OCI-LY7 (cell line): ENCODE data around the gene CLCNKB. TPM values are rescaled to one million over a fixed set of nuclear protein-coding genes. Genes with fewer than 3 reads are reported as not detected.
A peak's percentile ranks its signal among the peaks of the same experiment; 100 is the strongest.
"Not testable (repeated sequence)": the region's sequence is repeated elsewhere in the genome, so short reads cannot be mapped to it uniquely, and the experiment has no call there.

Experiments
- BruUV-seq: library from RNA; stranded (reverse); fragments of 400-500 nt; replicated peaks from 2 replicates; lab custom pipeline; 2021; lab: Mats Ljungman, UMichigan
- CTCF ChIA-PET: fragments of 300-600 bp; sonication (Branson Sonifier 250); formaldehyde crosslinking; loops from one replicate; lab custom pipeline; 2022; ENCODE audit warnings: antibody characterized with exemption; ENCODE audit not compliant: unreplicated experiment; lab: Charles Lee
- POLR2A ChIA-PET: fragments of 300-600 bp; sonication (Branson Sonifier 250); formaldehyde crosslinking; loops from one replicate; lab custom pipeline; 2022; ENCODE audit warnings: antibody characterized with exemption; lab: Charles Lee
- DNase-seq: peaks from one replicate; pipeline ENCODE4 v3.0.0-alpha.2; 2015; ENCODE audit warnings: low spot score
- H2AFZ ChIP-seq: fragments of 200-600 bp; sonication (generic), shearing (Covaris generic); 2 replicates; pipeline ENCODE4 v1.6.1; 2014; ENCODE audit warnings: mild to moderate bottlenecking, antibody characterized with exemption, low read length, moderate library complexity
- H3K27ac ChIP-seq: fragments of 200-600 bp; sonication (generic); 2 replicates; pipeline ENCODE4 v1.5.1; 2014; ENCODE audit warnings: mixed run types, low read depth, mild to moderate bottlenecking, moderate library complexity, low read length, inconsistent platforms; ENCODE audit not compliant: poor library complexity, severe bottlenecking
- H3K36me3 ChIP-seq: fragments of 200-600 bp; sonication (generic); 2 replicates; pipeline ENCODE4 v1.6.1; 2014; ENCODE audit warnings: mild to moderate bottlenecking, antibody characterized with exemption, low read length, moderate library complexity, mixed read lengths; ENCODE audit not compliant: insufficient read depth
- H3K4me1 ChIP-seq: fragments of 200-600 bp; sonication (generic); 2 replicates; pipeline ENCODE4 v1.5.1; 2014; ENCODE audit warnings: mild to moderate bottlenecking, low read length; ENCODE audit not compliant: insufficient read depth, poor library complexity, severe bottlenecking
- H3K4me2 ChIP-seq: fragments of 200-600 bp; sonication (generic); 2 replicates; pipeline ENCODE4 v1.6.1; 2014; ENCODE audit warnings: mild to moderate bottlenecking, low read length
- H3K4me3 ChIP-seq: fragments of 200-600 bp; sonication (generic); 2 replicates; pipeline ENCODE4 v1.5.1; 2014; ENCODE audit warnings: mild to moderate bottlenecking, low read depth, low read length; ENCODE audit not compliant: poor library complexity, severe bottlenecking
- H3K79me2 ChIP-seq: fragments of 200-600 bp; sonication (generic); 2 replicates; pipeline ENCODE4 v1.6.1; 2016; ENCODE audit warnings: low read depth, mild to moderate bottlenecking, low read length, moderate library complexity, mixed read lengths; ENCODE audit not compliant: insufficient read depth
- H3K9me2 ChIP-seq: fragments of 200-600 bp; sonication (generic); 2 replicates; pipeline ENCODE4 v1.6.1; 2016; ENCODE audit warnings: mild to moderate bottlenecking, low read length, mixed read lengths; ENCODE audit not compliant: insufficient read depth
- H3K9me3 ChIP-seq: fragments of 200-600 bp; sonication (generic); 2 replicates; pipeline ENCODE4 v1.6.1; 2014; ENCODE audit warnings: mild to moderate bottlenecking, mixed run types, low read length, mixed read lengths
- H4K20me1 ChIP-seq: fragments of 200-600 bp; sonication (generic); 2 replicates; pipeline ENCODE4 v1.6.1; 2014; ENCODE audit warnings: mild to moderate bottlenecking, antibody characterized with exemption, low read length, moderate library complexity, mixed read lengths; ENCODE audit not compliant: insufficient read depth
- CTCF ChIP-seq: fragments of 200-600 bp; sonication (generic); conservative IDR thresholded peaks from 2 replicates; pipeline ENCODE4 v1.5.1; 2014; ENCODE audit warnings: mild to moderate bottlenecking, antibody characterized with exemption, low read length, moderate library complexity, mixed read lengths
- EZH2phosphoT487 ChIP-seq: fragments of 200-600 bp; sonication (generic); IDR thresholded peaks from 2 replicates; pipeline ENCODE4 v1.6.1; 2018; ENCODE audit warnings: low read depth, borderline replicate concordance, mild to moderate bottlenecking, mixed run types, antibody characterized with exemption, low read length, moderate library complexity, mixed read lengths
- intact Hi-C: fragments of 100-400 bp; cut with micrococcal nuclease; formaldehyde crosslinking; loops from one replicate; pipeline ENCODE4 v1.10.0; 2022; ENCODE audit not compliant: unreplicated experiment
- total RNA-seq, 2 experiments: library from RNA; depleted of rRNA in 1 of 2; stranded (reverse); fragments of >200 nt in 1 of 2; shearing (Covaris generic) in 1 of 2; gene quantifications; 2 replicates each; pipeline ENCODE4 v1.2.3, GENCODE V29; 2014 to 2022

Gene CLCNKB
- total RNA-seq, 2 experiments from 2014 or later: not detected

GRCh38 chr1:16029288-16029687 lies 14.3 kb upstream of the CLCNKB start:
- TF ChIP-seq EZH2phosphoT487 (no peak), CTCF (no peak)
- Histone ChIP-seq H3K4me3 (no peak overlapping the region), H3K79me2 (no peaks in the 10 kb centered on the region), H3K9me2 (no peaks in the 10 kb centered on the region), H3K9me3 (no peaks in the 10 kb centered on the region), H3K4me1 (no peaks in the 10 kb centered on the region), H2AFZ (no peak overlapping the region), H3K4me2 (no peak overlapping the region), H3K27ac (no peak overlapping the region), H4K20me1 (no peaks in the 10 kb centered on the region), H3K36me3 (no peaks in the 10 kb centered on the region)
- CTCF ChIA-PET: no interaction called here
- no TSS peak for BruUV-seq
- intact Hi-C loops: no loop called here
- no peak for DNase-seq
- POLR2A ChIA-PET: no interaction called here

GRCh38 chr1:16031551-16031950 lies 12.0 kb upstream of the CLCNKB start:
- H3K79me2 ChIP-seq: no peaks in the 10 kb centered on the region
- no peak for DNase-seq
- no peak overlapping the region for H3K4me2 ChIP-seq
- intact Hi-C loops: no loop called here
- H3K27ac ChIP-seq: no peak overlapping the region
- CTCF ChIA-PET: interaction anchor here (1.2 kb wide), 1 partner anchor 240 kb away, joined by 3 read pairs; no protein-coding TSS in a partner anchor
- H3K4me3 ChIP-seq: no peak overlapping the region
- no TSS peak for BruUV-seq
- no peaks in the 10 kb centered on the region for H3K9me3 ChIP-seq
- H3K36me3 ChIP-seq: no peaks in the 10 kb centered on the region
- no peaks in the 10 kb centered on the region for H4K20me1 ChIP-seq
- H3K9me2 ChIP-seq: no peaks in the 10 kb centered on the region
- no peak for TF ChIP-seq EZH2phosphoT487
- no peak for TF ChIP-seq CTCF
- H3K4me1 ChIP-seq: no peaks in the 10 kb centered on the region
- POLR2A ChIA-PET: no interaction called here
- H2AFZ ChIP-seq: no peak overlapping the region

GRCh38 chr1:16032388-16033102 lies 11.0 kb upstream of the CLCNKB start:
- H3K9me3 ChIP-seq: no peaks in the 10 kb centered on the region
- no peaks in the 10 kb centered on the region for H3K4me1 ChIP-seq
- no peaks in the 10 kb centered on the region for H3K79me2 ChIP-seq
- BruUV-seq: no TSS peak
- no peaks in the 10 kb centered on the region for H3K36me3 ChIP-seq
- H2AFZ ChIP-seq: no peak overlapping the region
- intact Hi-C loops: loop anchor here (2.0 kb wide), 2 partner anchors 24 kb away; no protein-coding TSS in a partner anchor
- peak; percentile 73 for DNase-seq
- H3K9me2 ChIP-seq: no peaks in the 10 kb centered on the region
- ChIA-PET CTCF (no interaction called here), POLR2A (no interaction called here)
- no peak overlapping the region for H3K27ac ChIP-seq
- peak; percentile 74 for TF ChIP-seq CTCF
- no peak for TF ChIP-seq EZH2phosphoT487
- H3K4me2 ChIP-seq: no peak overlapping the region
- no peaks in the 10 kb centered on the region for H4K20me1 ChIP-seq
- no peak overlapping the region for H3K4me3 ChIP-seq

GRCh38 chr1:16033103-16033632 lies 10.4 kb upstream of the CLCNKB start:
- H3K4me2 ChIP-seq, H3K9me2 ChIP-seq, H2AFZ ChIP-seq, DNase-seq, H3K9me3 ChIP-seq, H3K27ac ChIP-seq, H3K36me3 ChIP-seq, CTCF ChIA-PET, H4K20me1 ChIP-seq, BruUV-seq, H3K4me3 ChIP-seq, POLR2A ChIA-PET, H3K79me2 ChIP-seq, H3K4me1 ChIP-seq: not testable (repeated sequence)
- intact Hi-C loops: loop anchor here (2.0 kb wide), 2 partner anchors 24 kb away; no protein-coding TSS in a partner anchor
